ENCODE results near the gene RFX7. TPM values are rescaled to one million over a fixed set of nuclear protein-coding genes. Genes with fewer than 3 reads are reported as not detected.

The RFX7 gene
- total RNA-seq, 1 experiment from 2014 or later: 3.5 TPM

- peak; percentile 67 for DNase-seq (ENCODE audit: low spot score)
Observed at GRCh38 chr15:56244038-56244810, 545 bp upstream of the RFX7 start.

GRCh38 chr15:56242576-56243162, 1.0 kb downstream of the RFX7 start:
- DNase-seq (ENCODE audit: low spot score): peak; percentile 33

DNA sequence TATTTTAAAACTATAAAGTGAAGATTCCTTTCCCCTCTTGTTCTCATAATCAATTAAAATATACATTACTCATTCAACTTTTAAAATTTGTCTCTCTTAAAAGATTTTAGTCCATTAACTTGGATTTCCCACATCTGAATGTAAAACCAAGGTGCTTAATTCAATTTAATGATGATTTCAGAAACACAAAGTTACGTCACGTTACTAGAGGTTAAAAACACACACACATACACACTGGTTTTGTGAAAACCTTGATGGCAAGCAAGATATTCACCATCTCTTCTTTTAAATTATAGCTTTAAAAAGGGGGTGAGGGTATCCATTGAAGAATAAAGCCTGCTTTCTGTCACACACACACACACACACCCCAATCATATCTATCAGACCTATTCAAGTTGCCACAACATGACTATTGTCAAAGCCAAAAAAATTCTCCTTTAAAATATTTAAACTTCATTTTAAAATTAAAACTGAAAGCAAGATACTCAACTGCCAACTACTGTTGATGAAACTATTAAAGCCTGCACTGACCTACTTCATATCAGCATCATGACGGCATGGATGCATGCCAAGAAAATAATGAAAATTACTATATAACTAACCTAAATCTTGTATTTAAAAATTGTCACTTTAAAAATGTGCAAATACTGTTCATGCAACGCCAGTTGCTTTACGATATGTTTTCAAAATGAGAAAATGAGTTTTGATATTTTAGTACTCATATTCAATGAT, 2.1 kb downstream of the RFX7 start:
- DNase-seq (ENCODE audit: low spot score): no peak

- no peak for DNase-seq (ENCODE audit: low spot score)
Observed at GRCh38 chr15:56240390-56240789, 3.3 kb downstream of the RFX7 start.

DNA sequence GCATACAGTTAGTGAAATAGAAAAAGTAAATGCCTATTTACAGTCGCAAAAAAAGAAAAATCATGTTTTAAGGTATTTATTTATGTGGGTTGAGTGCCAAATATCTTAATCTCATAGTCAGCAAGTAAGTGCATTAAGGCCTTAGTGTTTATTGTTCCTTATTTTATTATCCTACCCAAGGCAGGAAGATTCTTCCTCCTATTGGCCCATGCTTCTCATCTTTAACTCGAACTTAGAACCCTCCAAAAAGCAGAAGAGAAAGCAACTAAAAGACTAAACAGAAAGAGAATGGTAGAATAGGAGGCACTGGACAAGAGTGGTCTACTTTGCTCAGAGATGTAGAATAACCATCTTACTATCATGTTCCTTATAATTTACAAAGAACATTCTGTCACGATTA, 7.5 kb downstream of the RFX7 start:
- no peak for DNase-seq (ENCODE audit: low spot score)

DNA sequence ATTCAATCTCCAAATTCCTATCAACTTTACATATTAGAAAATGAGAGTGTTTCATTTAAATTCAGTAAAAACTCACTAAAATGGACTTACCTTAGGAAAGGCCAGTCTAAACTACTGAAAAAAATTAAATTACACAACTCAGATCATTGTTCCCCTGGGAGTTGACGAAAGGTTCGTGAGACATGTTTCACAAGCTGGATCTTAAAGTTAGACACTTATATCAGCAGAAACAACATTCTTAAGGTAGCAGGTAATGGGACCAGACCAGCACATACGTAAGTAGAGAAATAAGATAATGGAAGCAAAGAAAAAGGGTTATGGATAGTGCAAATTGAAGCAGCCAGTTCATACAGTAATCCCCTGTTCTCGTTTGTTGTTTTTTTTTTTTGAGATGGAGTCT, 8.9 kb downstream of the RFX7 start:
- DNase-seq (ENCODE audit: low spot score): no peak

- DNase-seq (ENCODE audit: low spot score): no peak
Observed at GRCh38 chr15:56233549-56233948, 10.1 kb downstream of the RFX7 start.

DNA sequence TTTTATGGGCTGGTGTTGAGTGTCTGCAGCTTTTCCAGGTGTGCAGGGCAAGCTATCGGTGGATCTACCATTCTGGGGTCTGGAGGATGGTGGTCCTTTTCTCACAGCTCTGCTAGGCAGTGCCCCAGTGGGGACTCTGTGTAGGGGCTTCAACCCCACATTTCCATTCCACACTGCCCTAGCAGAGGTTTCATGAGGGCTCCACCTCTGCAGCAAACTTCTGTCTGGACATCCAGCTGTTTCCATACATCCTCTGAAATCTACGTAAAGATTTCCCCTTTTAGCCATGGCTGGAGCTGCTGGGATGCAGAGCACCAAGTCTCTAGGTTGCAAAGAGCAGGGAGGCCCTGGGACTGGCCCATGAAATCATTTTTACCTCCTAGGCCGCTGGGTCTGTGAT, 11.6 kb downstream of the RFX7 start:
- peak; percentile 17 for DNase-seq (ENCODE audit: low spot score)

DNA sequence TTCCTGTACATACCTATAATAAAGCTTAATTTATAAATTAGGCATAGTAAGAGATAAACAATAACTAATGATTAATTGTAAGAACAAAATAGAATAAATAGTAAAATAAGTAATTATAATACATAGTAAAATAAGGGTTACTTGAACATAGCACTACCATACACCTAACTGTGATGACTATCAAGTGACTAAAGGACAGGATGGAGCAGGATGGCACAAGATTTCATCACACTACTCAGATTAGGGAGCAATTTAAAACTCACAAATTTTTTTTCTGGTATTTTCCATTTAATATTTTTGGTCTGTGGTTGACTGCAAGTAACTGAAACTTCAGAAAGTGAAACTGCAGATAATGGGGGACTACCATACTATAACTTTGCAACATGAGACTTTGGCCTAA, 14.8 kb downstream of the RFX7 start:
- DNase-seq (ENCODE audit: low spot score): no peak

GRCh38 chr15:56228352-56228751, 15.3 kb downstream of the RFX7 start:
- no peak for DNase-seq (ENCODE audit: low spot score)

GRCh38 chr15:56227780-56228179, 15.9 kb downstream of the RFX7 start:
- DNase-seq (ENCODE audit: low spot score): no peak

- no peak for DNase-seq (ENCODE audit: low spot score)
Observed at GRCh38 chr15:56227306-56227705, 16.4 kb downstream of the RFX7 start.

DNA sequence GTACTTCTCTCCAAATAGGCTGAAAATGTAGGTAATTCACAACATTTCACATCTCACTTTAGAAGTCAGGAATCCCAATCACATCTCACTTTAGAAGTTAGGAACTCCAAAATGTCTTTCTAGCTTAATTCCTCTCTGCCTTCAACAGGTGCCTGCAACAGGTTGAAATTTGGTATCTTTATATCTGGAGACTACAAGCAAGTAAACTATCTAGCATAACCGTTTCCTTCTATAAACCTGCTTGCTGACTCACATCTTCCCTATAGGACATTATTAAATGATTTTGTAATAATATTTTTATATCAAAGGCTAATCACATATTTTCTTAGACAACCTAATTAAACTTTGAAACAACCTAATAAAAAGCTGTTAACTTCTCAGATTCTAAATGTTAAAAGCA, 18.2 kb downstream of the RFX7 start:
- no peak for DNase-seq (ENCODE audit: low spot score)

- DNase-seq (ENCODE audit: low spot score): no peak
Observed at GRCh38 chr15:56222302-56222701, 21.4 kb downstream of the RFX7 start.

- DNase-seq (ENCODE audit: low spot score): no peak
Observed at GRCh38 chr15:56217341-56217740, 26.3 kb downstream of the RFX7 start.

DNA sequence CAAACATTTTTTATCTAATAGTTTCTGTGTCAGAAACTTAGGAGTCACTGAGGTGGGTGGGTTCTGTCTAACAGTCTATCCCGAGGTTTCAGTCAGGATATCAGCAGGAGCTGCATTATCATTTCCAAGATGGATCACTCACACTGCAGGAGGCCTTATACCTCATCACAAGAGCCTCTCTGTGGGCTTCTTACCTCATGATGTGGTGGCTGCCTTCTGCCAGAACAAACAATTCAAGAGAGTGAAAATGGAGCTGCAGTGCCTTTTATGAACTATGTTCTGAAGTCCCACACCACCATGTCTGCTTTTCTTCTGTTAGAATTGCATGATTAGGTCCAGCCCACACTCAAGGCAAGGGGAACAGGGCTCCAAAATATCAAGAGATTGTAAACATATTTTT, 27.9 kb downstream of the RFX7 start:
- DNase-seq (ENCODE audit: low spot score): no peak

- DNase-seq (ENCODE audit: low spot score): no peak
Observed at GRCh38 chr15:56211960-56212550, 31.6 kb downstream of the RFX7 start.

DNA sequence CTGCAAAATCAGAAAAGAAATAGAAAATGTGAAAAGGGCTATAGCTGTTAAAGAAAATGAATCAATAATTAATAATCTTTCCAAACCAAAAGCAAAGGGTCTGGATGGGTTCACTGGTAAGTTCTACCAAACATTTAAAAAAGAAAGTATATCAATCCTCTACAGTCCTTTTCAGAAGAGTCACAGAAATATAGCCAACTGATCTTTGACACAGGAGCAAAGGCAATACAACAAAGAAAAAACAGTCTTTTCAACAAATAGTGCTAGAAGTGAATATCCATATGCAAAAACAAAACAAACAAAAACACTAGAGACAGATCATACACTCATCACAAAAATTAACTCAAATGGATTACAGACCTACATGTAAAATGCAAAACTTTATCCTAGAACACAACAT, 32.6 kb downstream of the RFX7 start:
- no peak for DNase-seq (ENCODE audit: low spot score)

- DNase-seq (ENCODE audit: low spot score): no peak
Observed at GRCh38 chr15:56208641-56209155, 35.0 kb downstream of the RFX7 start.

DNA sequence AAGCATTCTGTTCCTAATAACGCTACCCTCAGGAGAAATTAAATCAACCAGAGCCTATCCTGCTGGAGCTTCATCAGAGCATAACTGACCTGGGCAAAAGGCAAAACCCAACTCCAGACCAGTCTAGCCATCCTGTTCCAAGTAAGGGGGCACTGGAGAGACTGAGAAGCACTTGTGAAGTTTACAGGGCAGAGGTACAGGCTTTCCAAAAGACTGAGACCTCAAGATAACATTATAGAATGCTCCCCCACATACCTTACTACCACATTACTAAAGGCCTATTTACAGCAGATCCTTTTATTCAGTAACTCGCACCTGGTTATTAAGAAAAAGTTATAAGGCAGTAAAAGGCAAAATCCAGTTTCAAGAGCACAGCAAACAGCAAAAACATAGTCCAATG, 35.5 kb downstream of the RFX7 start:
- no peak for DNase-seq (ENCODE audit: low spot score)

DNA sequence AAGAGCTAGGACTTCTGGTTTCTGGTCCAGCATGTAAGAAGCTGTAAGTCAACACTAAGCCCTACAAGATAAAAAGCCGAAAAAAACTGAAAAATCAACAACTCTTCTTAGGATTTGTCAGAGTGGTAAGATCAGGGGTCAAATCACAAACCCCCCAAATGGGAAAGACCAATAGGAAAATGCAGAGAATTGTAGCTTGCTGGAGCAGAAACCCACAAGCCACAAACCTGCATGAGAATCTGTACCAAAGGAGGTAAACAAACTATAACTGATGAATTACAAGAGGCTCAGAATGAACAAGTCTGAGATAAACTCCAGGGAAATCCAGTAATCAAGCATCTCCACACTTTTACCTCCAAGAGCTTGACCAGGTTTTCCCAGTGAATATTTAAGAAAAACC, 36.0 kb downstream of the RFX7 start:
- no peak for DNase-seq (ENCODE audit: low spot score)

GRCh38 chr15:56207092-56207491, 36.6 kb downstream of the RFX7 start:
- DNase-seq (ENCODE audit: low spot score): no peak
